ENCODE measurements around the gene PAPPA. TPM values are rescaled to one million over a fixed set of nuclear protein-coding genes. Genes with fewer than 3 reads are reported as not detected.

PAPPA gene
- total RNA-seq (2014; rRNA removed; shearing (Covaris generic)) = 0.05 and 0.08 TPM in 2 replicates
- 0.08 and 0.13 TPM in 2 replicates for polyA plus RNA-seq (2015; cell fraction: cytosol; rRNA removed)
- polyA plus RNA-seq (2015; cell fraction: nucleus; rRNA removed) = 0.14 TPM in 1 of 2 replicates, not detected in the other

DNA sequence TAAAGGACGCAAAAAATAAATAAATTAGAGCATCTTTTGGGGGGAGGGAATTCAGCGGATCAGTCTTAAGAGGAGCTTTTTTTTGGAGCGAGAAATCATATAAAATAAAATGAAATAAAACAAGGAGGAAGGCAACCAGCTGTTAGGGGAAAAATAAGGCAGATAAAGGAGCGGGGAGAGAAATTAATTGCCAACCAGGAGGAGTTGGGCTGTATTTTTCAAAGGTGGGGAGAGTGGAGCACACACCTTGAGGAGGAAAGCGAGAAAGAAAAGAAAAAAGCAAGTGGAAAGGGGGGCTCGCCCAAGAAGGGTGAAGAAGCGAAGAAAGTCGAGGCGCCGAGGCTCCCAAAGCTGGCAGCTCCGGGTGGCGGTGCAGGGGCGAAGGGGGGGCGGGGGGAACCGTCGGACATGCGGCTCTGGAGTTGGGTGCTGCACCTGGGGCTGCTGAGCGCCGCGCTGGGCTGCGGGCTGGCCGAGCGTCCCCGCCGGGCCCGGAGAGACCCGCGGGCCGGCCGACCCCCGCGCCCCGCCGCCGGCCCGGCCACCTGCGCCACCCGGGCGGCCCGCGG is at the start of gene PAPPA:
TSS of gene PAPPA (plus strand) at position 27 of the 569 bp plus-strand sequence. CDS start at position 409, 382 bp downstream.
- in situ Hi-C loops (cut with HindIII; ENCODE audit: low pct_unique_long_range_greater_than_20kb, low sequenced_read_pairs) = no loop called here
- DNase-seq (ENCODE audit: low read depth, low spot score) = no peak

GRCh38 chr9:116103976-116104820 is 49.4 kb upstream of the PAPPA start:
- in situ Hi-C loops (cut with HindIII; ENCODE audit: low pct_unique_long_range_greater_than_20kb, low sequenced_read_pairs) = no loop called here
- no peak for DNase-seq (ENCODE audit: low read depth, low spot score)

- peak; percentile 61 for DNase-seq (ENCODE audit: low read depth, low spot score)
- in situ Hi-C loops (cut with HindIII; ENCODE audit: low pct_unique_long_range_greater_than_20kb, low sequenced_read_pairs) = no loop called here
Measured at GRCh38 chr9:116112236-116112635, 41.4 kb upstream of the PAPPA start.

DNA sequence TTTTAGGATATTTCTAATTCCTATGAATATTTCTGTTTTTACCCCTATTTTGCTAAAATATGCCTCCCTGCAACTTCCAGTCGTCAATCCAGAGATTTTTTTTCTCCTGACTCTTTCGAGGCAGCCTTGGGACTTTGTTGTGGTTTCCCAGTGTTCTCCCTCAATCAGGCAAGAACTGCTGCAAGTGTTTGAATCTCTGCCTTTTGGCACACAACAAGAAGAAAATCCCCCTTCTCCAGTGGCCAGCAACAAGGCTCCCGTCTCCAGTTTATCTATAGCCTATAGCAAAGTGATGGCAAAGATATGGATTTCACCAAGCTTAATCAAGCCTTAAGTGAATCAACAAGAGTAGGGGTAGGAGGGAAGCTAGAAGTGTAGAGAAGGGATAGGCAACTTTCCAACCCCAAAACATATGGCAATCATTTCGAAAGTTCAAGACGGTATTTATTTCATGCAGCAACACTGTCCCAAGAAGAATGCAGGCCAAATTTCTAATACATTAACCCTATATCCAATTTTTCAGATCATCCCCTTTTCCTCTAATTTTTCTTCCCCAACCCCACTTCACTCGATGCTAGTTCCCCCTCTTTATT is 37.7 kb upstream of the PAPPA start:
- in situ Hi-C loops (cut with HindIII; ENCODE audit: low pct_unique_long_range_greater_than_20kb, low sequenced_read_pairs) = no loop called here
- no peak for DNase-seq (ENCODE audit: low read depth, low spot score)

- in situ Hi-C loops (cut with HindIII; ENCODE audit: low pct_unique_long_range_greater_than_20kb, low sequenced_read_pairs) = no loop called here
- DNase-seq (ENCODE audit: low read depth, low spot score) = peak; percentile 34
Measured at GRCh38 chr9:116116393-116116792, 37.2 kb upstream of the PAPPA start.

GRCh38 chr9:116123171-116123570 is 30.4 kb upstream of the PAPPA start:
- in situ Hi-C loops (cut with HindIII; ENCODE audit: low pct_unique_long_range_greater_than_20kb, low sequenced_read_pairs) = no loop called here
- DNase-seq (ENCODE audit: low read depth, low spot score) = no peak

DNA sequence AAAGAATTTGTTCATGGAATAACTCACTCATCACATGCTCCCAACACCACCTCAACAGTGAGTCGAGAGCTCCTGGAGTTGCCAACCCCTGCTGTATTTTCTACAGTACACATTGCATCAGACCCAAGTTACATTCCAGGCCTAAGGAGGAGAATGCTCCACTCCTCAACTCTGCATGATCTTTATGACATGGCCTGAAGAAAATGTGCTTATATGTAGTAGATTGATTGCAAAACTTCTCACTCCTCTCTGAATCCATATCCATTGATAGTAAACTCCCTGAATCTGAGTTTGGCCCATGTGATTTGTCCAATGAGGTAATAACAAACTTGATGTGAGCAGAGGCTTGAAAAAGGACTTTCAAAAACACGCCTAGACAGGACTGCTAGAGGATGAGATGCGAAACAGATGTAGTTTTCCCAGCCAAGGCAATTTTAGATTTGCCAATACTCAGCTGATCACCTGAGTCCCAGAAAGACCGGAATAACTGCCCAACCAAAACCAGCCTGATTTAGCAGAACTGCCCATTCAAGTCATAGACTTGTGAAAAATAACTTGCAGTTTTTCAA is 29.0 kb upstream of the PAPPA start:
- in situ Hi-C loops (cut with HindIII; ENCODE audit: low pct_unique_long_range_greater_than_20kb, low sequenced_read_pairs) = no loop called here
- DNase-seq (ENCODE audit: low read depth, low spot score) = no peak

DNA sequence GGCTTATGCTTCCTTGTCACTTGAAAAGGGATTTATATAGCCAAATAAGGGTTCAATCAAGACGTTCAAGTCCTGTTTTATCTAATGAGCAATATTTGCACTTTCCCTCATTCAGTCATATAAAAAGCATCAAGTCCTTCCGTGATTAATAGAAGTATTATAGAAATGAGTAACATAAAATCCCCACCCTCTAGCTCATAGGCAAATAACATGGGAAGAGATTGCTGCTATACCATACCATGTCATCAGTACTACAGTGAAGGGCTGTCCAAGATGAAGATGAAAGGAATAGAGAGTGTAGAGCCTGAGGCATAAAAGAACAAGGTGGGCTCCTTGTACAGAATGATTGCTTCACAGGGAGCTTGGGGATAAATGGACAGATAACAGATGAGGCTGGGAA is 20.4 kb upstream of the PAPPA start:
- in situ Hi-C loops (cut with HindIII; ENCODE audit: low pct_unique_long_range_greater_than_20kb, low sequenced_read_pairs) = no loop called here

GRCh38 chr9:116134975-116135374 is 18.6 kb upstream of the PAPPA start:
- in situ Hi-C loops (cut with HindIII; ENCODE audit: low pct_unique_long_range_greater_than_20kb, low sequenced_read_pairs) = no loop called here
- no peak for DNase-seq (ENCODE audit: low read depth, low spot score)

More for the DNA sequence above, 20.4 kb upstream of the PAPPA start:
- DNase-seq (ENCODE audit: low read depth, low spot score) = no peak

GRCh38 chr9:116137010-116137409 is 16.6 kb upstream of the PAPPA start:
- in situ Hi-C loops (cut with HindIII; ENCODE audit: low pct_unique_long_range_greater_than_20kb, low sequenced_read_pairs) = no loop called here
- DNase-seq (ENCODE audit: low read depth, low spot score) = no peak

DNA sequence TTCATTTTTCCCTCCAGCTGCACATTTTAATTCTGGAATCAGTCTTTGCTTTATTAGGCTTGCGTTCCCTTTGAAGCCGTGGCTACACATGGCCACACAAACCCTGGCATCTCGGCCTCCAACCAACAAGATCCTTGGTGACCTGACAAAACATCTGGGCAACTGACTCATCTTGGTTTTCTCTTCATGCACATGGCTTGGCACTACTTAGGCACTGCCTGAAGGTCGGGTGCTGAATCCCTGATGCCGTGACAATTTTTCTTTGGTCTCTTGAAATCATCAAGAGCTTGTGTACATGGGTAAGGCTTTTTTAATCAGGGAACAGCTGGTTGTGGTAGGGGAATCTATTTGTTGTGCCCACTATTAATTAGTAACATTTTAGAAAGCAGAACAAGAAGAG is 16.0 kb upstream of the PAPPA start:
- DNase-seq (ENCODE audit: low read depth, low spot score) = no peak
- in situ Hi-C loops (cut with HindIII; ENCODE audit: low pct_unique_long_range_greater_than_20kb, low sequenced_read_pairs) = no loop called here

GRCh38 chr9:116141864-116142561 is 11.6 kb upstream of the PAPPA start:
- in situ Hi-C loops (cut with HindIII; ENCODE audit: low pct_unique_long_range_greater_than_20kb, low sequenced_read_pairs) = no loop called here
- DNase-seq (ENCODE audit: low read depth, low spot score) = no peak

DNA sequence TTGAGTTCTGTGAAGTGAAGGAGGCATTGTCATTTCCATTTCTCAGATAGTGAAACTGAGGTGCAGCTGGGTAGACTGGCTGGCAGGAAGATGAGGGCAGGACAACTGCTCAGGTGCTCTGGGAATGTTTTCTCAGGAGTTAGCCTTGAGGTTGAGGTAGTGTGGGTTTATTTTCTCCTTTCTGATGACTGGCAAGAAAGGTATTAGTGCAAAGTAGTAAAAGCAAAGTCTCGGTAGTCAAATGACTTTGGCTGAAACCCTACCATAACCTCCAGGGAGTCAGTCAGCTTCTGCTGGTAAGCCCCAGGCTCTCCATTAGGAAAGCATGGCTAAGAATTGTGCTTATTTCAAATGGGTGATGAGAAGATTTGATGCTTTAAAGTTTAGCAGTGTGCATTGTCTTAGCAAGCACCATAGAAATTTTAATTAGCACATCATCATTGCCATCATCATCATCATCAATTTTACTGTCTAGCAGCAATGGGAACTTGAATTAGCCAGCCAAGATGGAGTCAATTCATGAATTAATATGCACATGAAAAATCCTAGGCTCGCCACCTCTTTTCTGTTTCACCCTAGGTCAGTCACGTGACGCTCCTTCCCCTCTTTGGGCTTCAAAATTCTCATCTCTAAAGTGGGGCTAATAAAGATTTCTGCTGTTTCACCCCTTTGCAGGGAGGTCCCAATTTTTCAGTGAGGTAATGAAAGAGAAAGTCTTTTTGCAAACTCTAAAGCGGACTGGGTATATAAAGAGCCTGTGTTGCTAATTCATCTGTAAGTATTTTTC is 10.7 kb upstream of the PAPPA start:
- DNase-seq (ENCODE audit: low read depth, low spot score) = no peak
- in situ Hi-C loops (cut with HindIII; ENCODE audit: low pct_unique_long_range_greater_than_20kb, low sequenced_read_pairs) = no loop called here

DNA sequence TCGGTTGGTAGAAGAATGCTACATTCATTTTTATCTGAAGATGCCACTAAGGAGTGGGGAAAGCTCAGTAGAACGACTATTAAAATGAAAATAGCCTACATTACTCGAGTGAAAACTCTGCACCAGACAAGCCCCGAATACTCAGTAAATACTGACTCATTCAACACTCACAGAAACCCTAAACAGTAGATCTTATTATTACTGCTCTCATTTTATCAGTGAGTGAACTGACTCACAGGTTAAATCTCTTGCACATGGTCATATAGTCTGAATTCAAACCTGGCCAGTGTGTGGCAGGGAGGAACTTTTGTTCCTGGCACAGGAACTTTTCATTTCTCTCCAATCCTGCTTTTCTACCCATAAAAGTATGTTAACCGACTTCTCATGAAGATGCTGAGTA is 9.6 kb upstream of the PAPPA start:
- no peak for DNase-seq (ENCODE audit: low read depth, low spot score)
- in situ Hi-C loops (cut with HindIII; ENCODE audit: low pct_unique_long_range_greater_than_20kb, low sequenced_read_pairs) = no loop called here

- in situ Hi-C loops (cut with HindIII; ENCODE audit: low pct_unique_long_range_greater_than_20kb, low sequenced_read_pairs) = no loop called here
- no peak for DNase-seq (ENCODE audit: low read depth, low spot score)
Measured at GRCh38 chr9:116144555-116144954, 9.0 kb upstream of the PAPPA start.

- no peak for DNase-seq (ENCODE audit: low read depth, low spot score)
- in situ Hi-C loops (cut with HindIII; ENCODE audit: low pct_unique_long_range_greater_than_20kb, low sequenced_read_pairs) = no loop called here
Measured at GRCh38 chr9:116145036-116145435, 8.6 kb upstream of the PAPPA start.

DNA sequence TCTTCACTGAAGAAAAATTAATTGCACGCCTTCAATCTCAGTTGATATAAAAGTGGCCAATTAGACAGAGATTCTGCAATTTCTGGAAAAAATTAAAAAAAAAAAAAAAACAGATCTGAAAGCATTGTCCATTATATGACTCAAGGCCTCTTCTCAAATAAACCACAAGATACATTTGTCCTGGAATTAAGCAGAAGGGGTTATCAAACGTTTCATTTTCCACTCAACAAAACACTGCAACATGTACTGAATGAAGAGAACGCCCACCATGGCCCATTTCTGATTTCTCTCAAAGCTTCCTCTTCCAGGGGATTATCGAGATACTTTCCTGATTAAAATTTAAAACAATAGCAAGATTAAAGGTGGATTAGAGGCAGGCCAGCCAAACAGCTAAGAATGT is 5.8 kb upstream of the PAPPA start:
- in situ Hi-C loops (cut with HindIII; ENCODE audit: low pct_unique_long_range_greater_than_20kb, low sequenced_read_pairs) = no loop called here

More for the DNA sequence above, 5.8 kb upstream of the PAPPA start:
- DNase-seq (ENCODE audit: low read depth, low spot score) = no peak
